ENCODE results near the gene NPBWR2. TPM values are rescaled to one million over a fixed set of nuclear protein-coding genes. Genes with fewer than 3 reads are reported as not detected.
A peak's percentile ranks its signal among the peaks of the same experiment; 100 is the strongest.
"Not testable (repeated sequence)": the region's sequence is repeated elsewhere in the genome, so short reads cannot be mapped to it uniquely, and the experiment has no call there.

The NPBWR2 gene
- total and polyA plus RNA-seq, 8 donors: not detected

DNA sequence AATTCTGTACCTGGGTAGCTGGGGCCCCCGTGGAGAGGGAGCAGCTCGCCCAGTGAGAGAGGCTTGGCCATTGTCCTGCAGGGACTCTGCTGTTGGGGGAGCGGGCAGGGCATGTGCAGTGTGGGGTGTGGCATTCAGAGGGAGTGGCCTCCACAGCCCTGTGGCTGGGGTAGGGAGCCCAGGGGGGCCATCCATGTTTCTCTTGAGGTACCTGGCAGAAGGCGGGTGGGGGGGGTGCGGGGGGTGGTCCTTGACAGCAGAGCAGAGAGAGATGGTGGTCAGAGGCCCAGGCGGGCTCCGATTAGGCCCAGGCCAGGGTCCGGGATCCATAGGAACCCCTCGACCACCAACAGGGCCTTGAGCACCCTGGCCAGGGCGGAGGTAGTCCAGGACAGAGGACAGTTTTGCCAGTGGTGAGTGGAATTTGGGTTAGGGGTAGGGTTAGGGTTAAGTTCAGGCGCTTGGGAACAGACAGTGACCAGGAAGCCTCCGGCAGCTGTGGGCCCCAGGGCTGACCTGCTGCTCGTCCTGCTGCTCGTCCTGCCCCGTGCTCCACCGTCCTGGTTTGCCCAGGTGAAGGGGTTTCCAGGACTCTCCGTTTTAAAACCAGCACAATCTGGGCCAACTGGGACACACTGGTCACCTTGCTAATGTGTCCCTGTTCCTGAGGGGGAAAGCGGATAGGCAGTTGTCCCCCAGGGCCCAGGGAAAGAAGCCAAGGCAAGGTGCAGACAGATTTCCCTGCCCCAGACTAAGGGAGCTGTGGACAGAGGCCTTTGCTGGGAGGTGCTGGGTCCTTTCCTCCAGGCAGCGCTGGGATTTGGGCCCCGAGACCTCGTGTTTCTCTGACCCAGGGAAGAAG, 32.1 kb upstream of the NPBWR2 start:
- FAIRE-seq (no peak), DNase-seq (peak in 1 of 6 donors; percentile 48), ATAC-seq (no peak)
- Histone ChIP-seq H3K36me3 (no peaks in the 10 kb centered on the region), H3K27me3 (no peaks in the 10 kb centered on the region), H3K4me1 (no peaks in the 10 kb centered on the region), H3K9me3 (no peaks in the 10 kb centered on the region), H3K4me3 (no peak overlapping the region), H3K27ac (no peak overlapping the region)
- intact Hi-C loops (cut with DNase I): no loop called here
- TF ChIP-seq, protein P1, sequence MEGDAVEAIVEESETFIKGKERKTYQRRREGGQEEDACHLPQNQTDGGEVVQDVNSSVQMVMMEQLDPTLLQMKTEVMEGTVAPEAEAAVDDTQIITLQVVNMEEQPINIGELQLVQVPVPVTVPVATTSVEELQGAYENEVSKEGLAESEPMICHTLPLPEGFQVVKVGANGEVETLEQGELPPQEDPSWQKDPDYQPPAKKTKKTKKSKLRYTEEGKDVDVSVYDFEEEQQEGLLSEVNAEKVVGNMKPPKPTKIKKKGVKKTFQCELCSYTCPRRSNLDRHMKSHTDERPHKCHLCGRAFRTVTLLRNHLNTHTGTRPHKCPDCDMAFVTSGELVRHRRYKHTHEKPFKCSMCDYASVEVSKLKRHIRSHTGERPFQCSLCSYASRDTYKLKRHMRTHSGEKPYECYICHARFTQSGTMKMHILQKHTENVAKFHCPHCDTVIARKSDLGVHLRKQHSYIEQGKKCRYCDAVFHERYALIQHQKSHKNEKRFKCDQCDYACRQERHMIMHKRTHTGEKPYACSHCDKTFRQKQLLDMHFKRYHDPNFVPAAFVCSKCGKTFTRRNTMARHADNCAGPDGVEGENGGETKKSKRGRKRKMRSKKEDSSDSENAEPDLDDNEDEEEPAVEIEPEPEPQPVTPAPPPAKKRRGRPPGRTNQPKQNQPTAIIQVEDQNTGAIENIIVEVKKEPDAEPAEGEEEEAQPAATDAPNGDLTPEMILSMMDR (IDR thresholded peaks at IDR 0.05): no peak
- 66 to 73% methylated on average over 21 of the region's 21 CpGs for WGBS, 2 donors

DNA sequence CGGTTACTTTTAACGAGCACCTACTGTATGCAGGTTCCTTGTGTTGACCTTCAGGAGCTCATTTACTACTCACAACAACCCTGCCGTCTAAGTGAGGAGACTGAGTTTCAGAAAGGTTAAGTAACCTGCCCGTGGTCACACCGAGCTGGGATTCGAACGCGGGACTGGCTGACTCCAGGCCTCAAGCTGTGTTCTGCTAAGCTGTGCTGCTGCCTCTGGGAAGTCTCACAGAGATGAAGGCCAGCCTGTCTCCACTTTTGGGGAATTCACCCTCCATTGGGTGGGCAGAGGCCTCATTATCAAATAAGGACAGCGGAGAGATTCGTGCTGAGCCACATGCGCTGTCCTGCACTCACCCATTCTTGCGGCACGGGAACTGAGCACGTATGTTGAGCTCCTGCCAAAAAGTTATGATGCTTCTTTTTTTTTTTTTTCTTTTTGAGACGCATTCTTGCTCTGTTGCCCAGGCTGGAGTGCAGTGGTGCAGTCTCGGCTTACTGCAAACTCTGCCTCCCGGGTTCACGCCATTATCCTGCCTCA, 31.0 kb upstream of the NPBWR2 start:
- Histone ChIP-seq H3K4me3 (no peak overlapping the region), H3K36me3 (no peaks in the 10 kb centered on the region), H3K4me1 (no peaks in the 10 kb centered on the region), H3K27me3 (no peaks in the 10 kb centered on the region), H3K9me3 (no peaks in the 10 kb centered on the region), H3K27ac (no peak overlapping the region)
- intact Hi-C loops (cut with DNase I): no loop called here
- DNase-seq: peak in 1 of 6 donors; percentile 25
- TF ChIP-seq, protein P1 (IDR thresholded peaks at IDR 0.05): no peak
- WGBS, 2 donors: 78 to 86% methylated on average over 18 of the region's 18 CpGs
- no peak for FAIRE-seq
- no peak for ATAC-seq

DNA sequence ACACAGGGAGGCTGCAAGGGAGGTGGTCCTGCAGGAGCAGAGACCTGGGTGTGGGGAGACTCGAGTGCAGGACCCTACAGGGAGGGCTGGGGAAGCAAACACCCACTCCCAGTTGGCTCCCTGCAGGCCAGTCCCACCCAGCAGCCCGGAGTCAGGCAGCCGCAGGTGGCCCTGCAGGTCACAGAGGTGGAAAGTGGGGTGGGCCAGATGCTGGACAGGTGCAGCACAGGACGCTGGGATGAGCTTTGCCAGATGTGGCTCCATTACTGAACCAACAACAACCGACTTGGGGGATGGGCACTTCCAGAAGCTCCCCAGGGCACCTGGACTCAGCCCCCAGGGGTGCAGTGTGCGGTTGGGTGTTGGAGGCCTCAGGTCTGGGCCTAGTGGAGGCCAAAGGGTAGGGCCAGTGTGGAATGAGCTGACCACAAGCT, 30.2 kb upstream of the NPBWR2 start:
- Histone ChIP-seq H3K27ac (no peak overlapping the region), H3K9me3 (no peaks in the 10 kb centered on the region), H3K27me3 (no peaks in the 10 kb centered on the region), H3K4me1 (no peaks in the 10 kb centered on the region), H3K4me3 (no peak overlapping the region), H3K36me3 (no peaks in the 10 kb centered on the region)
- TF ChIP-seq, protein P1 (IDR thresholded peaks at IDR 0.05): no peak
- no peak for FAIRE-seq
- DNase-seq: peak in 1 of 6 donors; percentile 33
- no peak for ATAC-seq
- intact Hi-C loops (cut with DNase I): no loop called here
- WGBS, 2 donors: 70 to 71% methylated on average over 6 of the region's 6 CpGs

DNA sequence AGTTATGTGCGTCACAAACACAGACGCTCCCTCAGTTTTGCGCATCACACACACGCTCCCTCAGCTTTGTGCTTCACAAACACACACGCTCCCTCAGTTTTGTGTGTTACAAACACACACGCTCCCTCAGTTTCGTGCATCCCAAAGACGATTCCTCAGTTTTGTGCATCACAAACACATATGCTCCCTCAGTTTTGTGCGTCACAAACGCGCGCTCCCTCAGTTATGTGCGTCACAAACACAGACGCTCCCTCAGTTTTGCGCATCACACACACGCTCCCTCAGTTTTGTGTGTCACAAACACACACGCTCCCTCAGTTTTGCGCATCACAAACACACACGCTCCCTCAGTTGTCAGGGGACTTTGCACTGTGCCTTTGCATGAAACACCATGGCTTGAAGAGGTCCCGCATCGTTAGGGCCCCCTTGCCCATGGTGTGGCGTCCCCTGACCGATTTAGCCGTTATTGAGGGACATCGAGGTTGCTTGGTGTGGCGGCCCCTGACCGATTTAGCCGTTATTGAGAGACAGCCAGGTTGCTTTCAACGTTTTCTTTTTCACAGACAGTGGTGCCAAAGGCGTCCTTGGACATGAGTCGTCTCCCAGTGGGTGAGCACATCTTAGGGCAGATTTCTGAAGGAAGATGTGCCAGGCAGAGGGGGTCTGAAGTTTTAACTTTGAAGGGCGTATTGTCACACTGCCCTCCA, 28.8 kb upstream of the NPBWR2 start:
- FAIRE-seq (no peak), ATAC-seq (no peak), DNase-seq (peak in 1 of 6 donors; percentile 16)
- intact Hi-C loops (cut with DNase I): no loop called here
- Histone ChIP-seq H3K9me3 (no peaks in the 10 kb centered on the region), H3K27me3 (no peaks in the 10 kb centered on the region), H3K36me3 (no peaks in the 10 kb centered on the region), H3K4me1 (no peaks in the 10 kb centered on the region), H3K27ac (no peak overlapping the region), H3K4me3 (no peak overlapping the region)
- TF ChIP-seq, protein P1 (IDR thresholded peaks at IDR 0.05): no peak
- WGBS, 2 donors: 70 to 75% methylated on average over 31 to 32 of the region's 32 CpGs

DNA sequence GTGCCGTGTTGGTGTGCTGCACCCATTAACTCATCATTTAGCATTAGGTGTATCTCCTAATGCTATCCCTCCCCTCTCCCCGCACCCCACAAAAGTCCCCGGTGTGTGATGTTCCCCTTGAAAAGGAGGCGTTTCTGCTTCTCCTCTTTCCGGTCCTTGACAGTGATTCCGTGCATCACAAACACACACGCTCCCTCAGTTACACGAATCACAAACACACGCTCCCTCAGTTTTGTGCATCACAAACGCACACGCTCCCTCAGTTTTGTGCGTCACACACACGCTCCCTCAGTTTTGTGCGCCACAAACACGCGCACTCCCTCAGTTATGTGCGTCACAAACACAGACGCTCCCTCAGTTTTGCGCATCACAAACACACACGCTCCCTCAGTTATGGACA, 27.4 kb upstream of the NPBWR2 start:
- ATAC-seq; intact Hi-C loops (cut with DNase I); FAIRE-seq; H3K27me3 ChIP-seq; H3K9me3 ChIP-seq; H3K4me3 ChIP-seq; H3K36me3 ChIP-seq; H3K27ac ChIP-seq; H3K4me1 ChIP-seq: not testable (repeated sequence)
- 62 to 69% methylated on average over 20 of the region's 20 CpGs for WGBS, 2 donors
- DNase-seq: peak in 1 of 6 donors; percentile 4

All from pancreas (tissue), 10 donors.